Measurements from ENCODE around the gene ODF2L. TPM values are rescaled to one million over a fixed set of nuclear protein-coding genes. Genes with fewer than 3 reads are reported as not detected.

Gene ODF2L
- total RNA-seq (2014; rRNA removed; shearing (Covaris generic)): 14.4 and 16.4 TPM in 2 replicates

- DNase-seq (ENCODE audit: low spot score): peak; percentile 66
Measured at GRCh38 chr1:86395751-86396497, at the start of gene ODF2L. ODF2L (minus strand) TSS chr1:86396323; CDS start chr1:86387027, 9,296 bp downstream.

GRCh38 chr1:86445919-86446318 lies 49.8 kb upstream of the ODF2L start:
- DNase-seq (ENCODE audit: low spot score): no peak

DNA sequence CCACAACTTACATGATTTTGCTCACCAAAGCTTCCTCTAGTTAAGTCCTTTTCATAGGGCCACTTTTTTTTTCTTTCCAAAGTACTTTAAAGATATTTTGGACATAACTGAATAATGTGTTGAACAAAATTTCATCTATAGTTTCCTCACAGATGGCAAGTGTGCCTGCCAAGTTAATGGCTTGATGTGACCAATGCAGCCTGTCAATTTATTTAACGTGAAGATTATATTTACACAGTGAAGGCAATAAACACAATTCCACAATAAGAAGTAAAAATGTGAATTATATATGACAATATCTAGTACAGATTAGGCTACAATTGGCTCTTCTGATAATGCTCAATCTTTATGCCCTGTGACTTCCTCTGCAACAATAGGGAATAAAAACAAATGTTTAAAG lies 45.9 kb upstream of the ODF2L start:
- no peak for DNase-seq (ENCODE audit: low spot score)

GRCh38 chr1:86441581-86441980 lies 45.5 kb upstream of the ODF2L start:
- no peak for DNase-seq (ENCODE audit: low spot score)

DNA sequence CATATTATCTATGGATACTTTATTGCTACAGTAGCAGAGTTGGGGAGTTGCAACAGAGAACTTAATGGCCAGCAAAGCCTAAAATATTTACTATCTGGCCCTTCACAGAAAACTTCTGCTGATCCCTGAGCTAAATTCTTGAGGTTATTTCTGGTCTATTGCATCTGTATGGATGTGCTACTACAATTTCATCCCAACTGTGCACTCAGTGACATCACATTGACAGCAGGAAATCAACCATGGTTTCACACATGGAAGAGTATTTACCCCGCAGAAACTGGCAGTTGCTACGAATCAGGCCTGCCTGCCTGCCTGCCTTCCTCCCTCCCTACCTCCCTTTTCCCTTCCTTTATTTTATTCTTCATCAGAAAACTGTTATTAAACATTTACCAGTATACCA lies 39.9 kb upstream of the ODF2L start:
- DNase-seq (ENCODE audit: low spot score): no peak

DNA sequence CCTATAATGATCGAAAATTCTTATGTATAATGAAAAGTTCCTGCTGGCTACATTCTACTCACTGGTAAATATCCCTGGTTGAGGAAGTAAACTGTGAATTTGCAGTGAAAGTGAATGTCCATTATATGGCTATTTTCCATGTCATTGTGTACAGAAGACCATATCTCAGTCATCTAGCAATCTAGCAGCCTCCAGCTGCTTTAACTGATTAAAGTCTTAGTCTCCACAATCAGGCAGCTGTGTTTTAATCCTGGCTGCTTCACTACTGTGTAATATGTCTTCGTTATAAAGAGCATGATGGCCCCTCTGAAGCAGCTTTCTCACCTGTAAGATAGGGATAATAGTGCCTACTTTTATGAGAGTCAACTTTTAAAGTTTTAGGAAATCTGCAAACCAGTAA lies 39.2 kb upstream of the ODF2L start:
- no peak for DNase-seq (ENCODE audit: low spot score)

- DNase-seq (ENCODE audit: low spot score): no peak
Measured at GRCh38 chr1:86434059-86434458, 37.9 kb upstream of the ODF2L start.

GRCh38 chr1:86430376-86430775 lies 34.3 kb upstream of the ODF2L start:
- no peak for DNase-seq (ENCODE audit: low spot score)

DNA sequence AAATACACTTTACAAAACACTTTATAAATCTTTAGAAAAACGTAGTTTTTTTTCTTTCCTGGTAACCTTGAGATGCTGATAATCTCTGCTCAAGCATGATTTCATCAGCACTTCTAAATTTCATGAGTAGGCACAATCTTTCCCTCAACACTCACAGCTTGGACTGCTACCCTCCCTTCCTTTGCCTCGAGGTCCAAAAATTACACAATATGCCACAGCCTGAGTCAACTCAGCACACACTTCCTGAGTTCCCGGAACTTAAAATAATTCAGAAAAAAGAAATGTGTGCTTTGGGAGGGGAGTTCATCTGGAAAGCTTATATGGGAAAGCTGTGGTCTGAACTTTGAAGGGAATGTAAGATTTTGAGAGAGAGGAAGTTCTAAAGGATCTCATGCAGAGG lies 33.7 kb upstream of the ODF2L start:
- DNase-seq (ENCODE audit: low spot score): peak; percentile 94

GRCh38 chr1:86429122-86429725 lies 33.1 kb upstream of the ODF2L start:
- no peak for DNase-seq (ENCODE audit: low spot score)

DNA sequence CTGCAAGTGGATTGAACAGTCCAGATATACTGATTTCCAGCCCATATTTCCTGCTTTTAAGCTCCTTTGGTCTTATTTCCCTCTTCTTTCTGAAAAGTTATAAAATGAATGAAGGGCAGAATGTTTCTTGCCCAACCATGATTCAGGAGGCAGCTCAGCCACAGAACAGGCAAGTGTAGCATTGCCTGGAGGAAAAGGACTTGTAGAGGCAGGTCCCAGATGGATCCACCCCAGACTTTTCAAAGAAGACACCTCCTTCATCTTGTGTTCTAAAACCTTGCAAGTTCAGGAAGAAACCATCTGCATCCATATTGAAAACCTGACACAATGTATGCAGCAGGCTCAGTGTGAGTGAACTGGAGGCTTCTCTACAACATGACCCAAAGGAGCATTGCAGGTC lies 27.8 kb upstream of the ODF2L start, which contains the start of gene CLCA2:
CLCA2 (plus strand) TSS at position 299 of the 400 bp plus-strand sequence; CDS start at position 376, 77 bp downstream.
- no peak for DNase-seq (ENCODE audit: low spot score)

DNA sequence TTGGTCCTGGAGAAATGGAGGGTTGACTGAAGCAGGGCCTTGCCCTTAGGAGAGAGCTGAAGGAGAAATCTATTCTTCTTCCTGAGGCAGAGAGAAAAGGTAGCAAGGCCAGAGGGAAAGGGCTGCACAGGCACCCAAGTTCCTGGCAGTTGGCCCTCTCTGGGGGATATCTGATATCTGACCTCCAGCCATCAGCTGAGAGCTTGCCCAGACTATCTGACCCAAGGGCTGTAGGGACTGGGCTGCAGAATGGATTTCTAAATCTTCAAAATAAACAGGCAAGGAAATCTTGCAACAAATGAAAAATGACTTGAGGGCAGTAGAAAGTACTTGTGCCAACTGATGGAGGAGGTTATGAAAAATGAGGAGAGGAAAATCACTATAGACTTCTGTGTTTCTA lies 27.4 kb upstream of the ODF2L start:
- no peak for DNase-seq (ENCODE audit: low spot score)

DNA sequence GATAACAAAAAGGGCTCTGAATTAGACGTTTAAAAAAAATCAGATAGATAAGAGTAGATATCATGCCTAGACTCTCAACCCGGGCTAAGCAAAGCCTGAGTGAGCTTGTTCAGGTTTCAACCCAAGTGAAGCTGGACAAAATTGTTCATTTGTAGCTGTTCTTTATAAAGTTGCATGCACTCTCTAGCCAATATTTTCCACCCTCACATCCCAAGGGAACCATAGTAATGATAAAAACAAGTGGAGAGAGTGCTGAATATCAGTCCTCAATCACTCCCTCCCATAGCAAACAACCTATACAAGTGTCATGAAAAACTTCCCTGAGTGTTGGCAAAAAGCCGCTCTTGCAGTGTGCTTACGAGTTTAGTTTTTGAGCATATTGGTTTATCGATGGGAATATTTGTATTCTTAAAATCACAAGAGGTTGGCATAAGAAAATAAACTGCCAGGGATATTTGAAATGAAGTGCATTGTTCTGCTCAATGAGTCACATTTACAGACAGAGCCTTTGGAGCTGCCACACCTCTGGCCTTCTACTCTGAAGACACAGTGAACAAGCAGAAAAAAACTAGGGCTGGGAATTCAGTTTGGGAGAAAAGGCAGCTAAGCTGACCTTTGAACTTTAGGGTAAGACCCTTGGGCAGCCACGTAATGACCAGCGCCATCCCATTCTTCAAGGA lies 25.6 kb upstream of the ODF2L start:
- no peak for DNase-seq (ENCODE audit: low spot score)

DNA sequence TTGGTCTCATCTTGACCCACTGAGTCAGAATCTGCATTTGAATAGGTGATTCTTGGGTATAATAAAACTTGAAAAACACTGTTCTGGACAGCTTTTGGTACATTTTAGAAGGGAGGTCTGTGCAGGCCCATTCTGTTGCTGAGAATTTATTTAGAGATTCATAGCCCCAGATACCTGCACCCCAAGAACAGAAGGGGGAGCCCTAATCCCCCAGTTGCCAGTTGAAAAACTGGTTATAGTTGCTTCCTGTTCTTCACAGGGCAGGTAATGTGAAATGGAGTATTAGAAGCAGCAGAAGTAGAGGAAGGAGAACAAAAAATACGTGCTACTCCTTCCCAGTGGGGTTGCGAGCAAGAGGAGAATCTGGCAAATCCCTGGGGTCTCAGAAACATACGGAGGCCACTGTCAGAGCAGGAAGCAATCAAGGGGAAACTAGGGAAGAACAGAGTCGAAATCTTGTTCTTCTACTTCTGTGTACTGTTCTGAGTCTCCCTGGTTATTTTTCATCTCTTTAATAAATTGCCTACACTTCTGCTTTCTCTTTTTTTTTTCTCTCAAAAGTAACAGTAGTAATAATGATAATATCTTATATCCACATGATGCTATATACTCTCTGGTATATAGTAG lies 23.3 kb upstream of the ODF2L start:
- DNase-seq (ENCODE audit: low spot score): no peak

DNA sequence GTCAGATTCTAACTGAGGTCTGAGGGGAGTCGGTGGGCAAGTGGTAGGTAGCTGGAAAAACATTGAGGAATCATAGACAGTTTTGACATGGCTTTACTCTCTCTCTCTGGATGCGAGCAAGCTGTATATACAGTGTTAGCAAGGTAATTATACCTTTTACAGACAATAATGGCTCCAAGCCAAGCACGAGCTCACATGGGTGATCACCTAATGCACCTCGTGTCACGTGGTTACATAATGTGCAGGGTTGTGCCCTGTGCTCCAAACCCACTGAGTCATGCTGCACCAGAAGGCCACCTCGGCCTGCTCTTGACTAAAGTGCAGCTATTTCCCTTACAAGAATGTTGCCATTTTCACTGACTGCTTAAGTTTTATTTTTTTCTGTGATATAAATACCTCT lies 20.2 kb upstream of the ODF2L start:
- no peak for DNase-seq (ENCODE audit: low spot score)

GRCh38 chr1:86410879-86411278 lies 14.8 kb upstream of the ODF2L start:
- DNase-seq (ENCODE audit: low spot score): no peak

DNA sequence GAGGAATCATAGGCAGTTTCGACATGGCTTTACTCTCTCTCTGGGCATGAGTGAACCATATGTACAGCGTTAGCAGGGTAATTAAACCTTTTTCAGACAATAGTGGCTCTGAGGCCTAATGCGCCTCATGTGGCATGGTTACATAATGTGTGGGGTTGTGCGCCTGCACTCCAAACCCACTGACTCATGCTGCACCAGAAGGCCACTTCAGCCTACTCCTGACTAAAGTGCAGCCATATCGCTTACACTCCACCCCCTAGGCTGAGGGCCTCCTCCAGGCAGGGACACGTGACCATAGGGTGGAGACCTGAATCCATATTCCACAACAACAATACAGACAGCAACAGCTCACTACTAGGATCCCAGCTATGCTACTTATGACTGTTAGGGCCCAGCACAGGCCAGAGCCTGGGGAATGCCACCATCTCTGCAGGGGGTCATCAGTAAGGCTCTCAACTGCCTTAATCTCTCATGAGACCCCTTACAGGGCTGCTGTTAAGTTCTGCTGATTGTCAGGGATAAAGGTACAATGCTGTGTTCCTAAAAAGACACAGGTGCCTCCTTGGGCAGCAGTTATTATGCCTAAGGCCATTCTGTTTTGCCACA lies 13.4 kb upstream of the ODF2L start:
- DNase-seq (ENCODE audit: low spot score): peak; percentile 73

DNA sequence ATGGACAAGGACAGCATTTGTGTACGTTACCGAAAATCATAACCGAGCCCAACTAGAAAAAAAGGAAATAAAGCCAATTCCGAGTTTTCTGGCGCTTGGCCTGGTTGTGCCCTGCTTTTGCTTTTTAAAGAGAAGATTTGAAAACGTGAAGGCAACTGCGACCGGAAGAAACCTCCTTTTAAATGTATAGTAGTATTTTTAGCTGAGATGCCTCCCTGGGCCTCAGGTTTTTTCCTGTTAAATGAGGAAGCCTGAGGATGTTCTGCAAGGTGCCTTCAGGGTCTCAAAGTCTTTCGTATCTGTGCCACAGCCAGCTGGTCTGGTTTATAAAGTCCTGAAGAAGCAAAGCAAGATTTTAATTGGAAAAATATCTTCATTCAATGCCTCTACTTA lies 371 bp upstream of the ODF2L start:
- no peak for DNase-seq (ENCODE audit: low spot score)

GRCh38 chr1:86394416-86394815 lies 1.7 kb downstream of the ODF2L start:
- DNase-seq (ENCODE audit: low spot score): no peak

GRCh38 chr1:86389307-86389706 lies 6.8 kb downstream of the ODF2L start:
- no peak for DNase-seq (ENCODE audit: low spot score)

- no peak for DNase-seq (ENCODE audit: low spot score)
Measured at GRCh38 chr1:86388777-86389176, 7.3 kb downstream of the ODF2L start.

All from H4 (cell line).